GM12801 (cell line): ENCODE data around the gene IL36G.

Source experiments
- TF ChIP-seq, protein P1 (sequence below): IDR thresholded peaks from one replicate; pipeline ENCODE4 v1.5.1; 2011; ENCODE audit warnings: control low read depth; ENCODE audit not compliant: insufficient read length; ENCODE audit errors: extremely low read depth

The IL36G gene

DNA sequence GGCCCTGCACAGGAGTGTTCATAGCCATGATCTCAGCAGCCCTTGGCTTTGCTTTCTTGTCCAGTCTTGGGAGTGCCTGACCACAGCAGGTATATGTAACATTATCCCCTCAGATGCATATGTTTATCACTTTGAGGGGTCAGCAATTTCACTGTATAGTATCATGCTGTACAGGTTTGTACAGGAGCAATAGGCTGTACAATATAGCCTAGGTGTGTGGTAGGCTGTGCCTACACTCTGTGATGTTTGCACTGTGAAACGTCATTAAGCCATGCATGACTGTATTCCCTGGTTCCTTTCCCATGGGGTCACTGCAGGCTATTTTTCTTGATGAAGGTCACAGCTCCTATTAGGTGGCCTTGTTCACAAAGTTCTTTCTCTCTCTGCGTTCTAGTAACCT lies 4.7 kb upstream of the IL36G start:
- TF ChIP-seq, protein P1, sequence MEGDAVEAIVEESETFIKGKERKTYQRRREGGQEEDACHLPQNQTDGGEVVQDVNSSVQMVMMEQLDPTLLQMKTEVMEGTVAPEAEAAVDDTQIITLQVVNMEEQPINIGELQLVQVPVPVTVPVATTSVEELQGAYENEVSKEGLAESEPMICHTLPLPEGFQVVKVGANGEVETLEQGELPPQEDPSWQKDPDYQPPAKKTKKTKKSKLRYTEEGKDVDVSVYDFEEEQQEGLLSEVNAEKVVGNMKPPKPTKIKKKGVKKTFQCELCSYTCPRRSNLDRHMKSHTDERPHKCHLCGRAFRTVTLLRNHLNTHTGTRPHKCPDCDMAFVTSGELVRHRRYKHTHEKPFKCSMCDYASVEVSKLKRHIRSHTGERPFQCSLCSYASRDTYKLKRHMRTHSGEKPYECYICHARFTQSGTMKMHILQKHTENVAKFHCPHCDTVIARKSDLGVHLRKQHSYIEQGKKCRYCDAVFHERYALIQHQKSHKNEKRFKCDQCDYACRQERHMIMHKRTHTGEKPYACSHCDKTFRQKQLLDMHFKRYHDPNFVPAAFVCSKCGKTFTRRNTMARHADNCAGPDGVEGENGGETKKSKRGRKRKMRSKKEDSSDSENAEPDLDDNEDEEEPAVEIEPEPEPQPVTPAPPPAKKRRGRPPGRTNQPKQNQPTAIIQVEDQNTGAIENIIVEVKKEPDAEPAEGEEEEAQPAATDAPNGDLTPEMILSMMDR = no peak

DNA sequence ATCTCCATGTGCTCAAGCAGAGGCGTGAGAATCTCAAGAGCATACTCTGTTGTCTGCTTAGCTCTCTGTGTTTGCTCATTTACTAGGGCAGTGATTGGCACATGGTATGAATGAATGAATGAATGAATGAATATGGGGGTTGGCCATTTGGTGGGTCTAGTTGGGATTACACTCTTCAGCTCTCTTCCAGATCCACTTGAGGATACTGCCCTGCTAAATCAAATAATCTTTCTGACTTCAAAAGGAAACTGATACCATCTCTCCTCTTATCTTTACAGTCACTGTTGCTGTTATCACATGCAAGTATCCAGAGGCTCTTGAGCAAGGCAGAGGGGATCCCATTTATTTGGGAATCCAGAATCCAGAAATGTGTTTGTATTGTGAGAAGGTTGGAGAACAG lies 1.9 kb downstream of the IL36G start:
- TF ChIP-seq, protein P1 = no peak

DNA sequence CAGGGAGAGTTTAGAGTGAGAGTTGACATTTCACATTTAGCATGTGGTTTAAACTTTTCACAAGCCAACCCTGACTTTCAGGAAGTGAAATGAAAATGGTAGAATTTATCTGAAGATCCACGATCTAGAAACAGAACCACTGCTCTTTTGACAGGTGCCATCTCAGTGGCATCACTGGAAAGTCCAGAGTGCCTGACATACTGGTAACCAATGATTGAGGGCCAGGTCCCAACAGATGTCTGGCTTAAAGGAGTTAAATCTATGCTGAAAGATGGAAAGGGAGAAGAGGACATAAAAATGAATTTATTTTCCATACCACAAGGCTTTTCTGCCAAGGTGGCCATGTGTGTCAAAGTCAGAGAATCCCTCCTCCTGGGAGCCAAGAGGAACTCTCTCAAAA lies 2.7 kb downstream of the IL36G start:
- TF ChIP-seq, protein P1 = no peak

DNA sequence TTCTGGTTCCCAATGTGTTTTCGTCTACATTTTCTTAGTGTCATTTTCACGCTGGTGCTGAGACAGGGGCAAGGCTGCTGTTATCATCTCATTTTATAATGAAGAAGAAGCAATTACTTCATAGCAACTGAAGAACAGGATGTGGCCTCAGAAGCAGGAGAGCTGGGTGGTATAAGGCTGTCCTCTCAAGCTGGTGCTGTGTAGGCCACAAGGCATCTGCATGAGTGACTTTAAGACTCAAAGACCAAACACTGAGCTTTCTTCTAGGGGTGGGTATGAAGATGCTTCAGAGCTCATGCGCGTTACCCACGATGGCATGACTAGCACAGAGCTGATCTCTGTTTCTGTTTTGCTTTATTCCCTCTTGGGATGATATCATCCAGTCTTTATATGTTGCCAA lies 7.3 kb downstream of the IL36G start:
- TF ChIP-seq, protein P1 = no peak

DNA sequence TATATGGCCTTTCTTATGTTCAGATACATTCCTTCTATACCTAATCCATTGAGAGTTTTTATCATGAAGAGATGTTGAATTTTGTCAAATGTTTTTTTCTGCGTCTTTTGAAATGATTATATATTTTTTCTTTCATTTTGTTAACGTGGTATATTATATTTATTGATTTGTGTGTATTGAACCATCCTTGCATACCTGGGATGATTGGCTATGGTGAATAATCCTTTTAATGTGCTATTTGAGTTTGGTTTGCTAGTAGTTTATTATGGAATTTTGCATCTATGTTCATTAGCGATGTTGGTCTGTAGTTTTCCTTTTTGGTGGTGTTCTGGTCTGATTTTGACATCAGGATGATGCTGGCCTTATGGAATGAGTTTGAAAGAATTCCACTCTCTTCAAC lies 11.8 kb downstream of the IL36G start:
- TF ChIP-seq, protein P1 = no peak

DNA sequence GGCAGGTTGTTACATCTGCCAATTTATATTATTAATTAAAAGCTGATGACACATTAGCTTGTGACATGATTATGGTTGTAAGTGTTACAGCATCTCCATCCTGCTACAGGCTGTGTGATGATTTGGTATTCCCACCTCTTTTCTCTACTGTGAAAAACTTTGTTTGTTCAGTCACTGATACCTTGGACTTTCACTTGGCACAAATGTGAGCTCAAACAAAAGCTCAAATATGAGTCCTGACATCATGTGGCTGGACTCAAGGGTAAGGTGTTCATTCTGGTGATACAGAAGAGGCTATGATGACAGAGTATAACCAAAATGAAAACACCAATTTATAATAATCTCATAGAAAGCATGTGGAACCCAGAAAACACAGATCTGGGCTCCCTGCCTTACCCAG lies 16.0 kb downstream of the IL36G start:
- TF ChIP-seq, protein P1 = no peak

DNA sequence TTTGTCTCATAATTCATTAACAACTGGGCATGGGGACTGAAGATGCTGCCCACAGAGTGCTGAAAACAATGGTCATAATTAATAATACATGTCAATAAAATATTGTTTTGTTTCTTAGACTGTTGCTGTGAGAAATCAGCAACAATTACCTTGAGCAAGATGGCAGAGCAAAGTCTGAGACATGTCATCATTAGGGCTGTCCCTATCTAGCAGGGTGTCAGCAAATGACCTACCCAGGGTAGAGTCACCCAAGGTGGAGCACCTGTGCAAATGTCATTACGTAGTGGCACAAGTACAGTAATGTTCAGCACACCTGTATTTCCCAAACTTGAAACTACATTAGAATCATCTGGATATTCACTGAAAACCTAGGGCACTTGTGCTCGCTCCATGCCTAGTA lies 16.8 kb downstream of the IL36G start:
- TF ChIP-seq, protein P1 = no peak
